A549 (cell line): Measurements from ENCODE around the gene EPB41L4B.

ENCODE experiments used
- CEBPB ChIP-seq, 2 experiments: fragments of >200 bp in 1 of 2; sonication (Bioruptor Twin) in 1 of 2; formaldehyde crosslinking in 1 of 2; IDR thresholded peaks; 2 replicates each; pipeline ENCODE4 v1.6.1; 2012 to 2016
- HDAC2 ChIP-seq: fragments of 200-600 bp; sonication (generic); IDR thresholded peaks from 2 replicates; pipeline ENCODE4 v1.6.1; 2016
- MAFK ChIP-seq: fragments of 450-650 bp; IDR thresholded peaks from 2 replicates; pipeline ENCODE4 v1.6.1; 2014; ENCODE audit not compliant: partially characterized antibody
- MYC ChIP-seq: IDR thresholded peaks from 2 replicates; pipeline ENCODE4 v1.6.1; 2012; ENCODE audit warnings: mild to moderate bottlenecking, inconsistent platforms, low read length, improper control_type of control experiment, borderline replicate concordance
- NFE2L2 ChIP-seq: fragments of 150-350 bp; conservative IDR thresholded peaks from 2 replicates; pipeline ENCODE4 v1.6.1; 2014; ENCODE audit warnings: low read length
- RAD21 ChIP-seq, 2 experiments: fragments of >200 bp in 1 of 2; sonication (Bioruptor Twin) in 1 of 2; formaldehyde crosslinking in 1 of 2; IDR thresholded peaks in 1 of 2; conservative IDR thresholded peaks in 1 of 2; 2 replicates in 1 of 2; 3 replicates in 1 of 2; pipeline ENCODE4 v1.6.1; 2012 to 2018; ENCODE audit warnings: inconsistent platforms in 1 of 2
- TF ChIP-seq, protein P1 (sequence below): IDR thresholded peaks from 2 replicates; pipeline ENCODE4 v1.6.1; 2012
- TF ChIP-seq, protein P2 (sequence below): fragments of >200 bp; sonication (Bioruptor Twin); formaldehyde crosslinking; IDR thresholded peaks from 3 replicates; pipeline ENCODE4 v1.5.1; 2016

DNA sequence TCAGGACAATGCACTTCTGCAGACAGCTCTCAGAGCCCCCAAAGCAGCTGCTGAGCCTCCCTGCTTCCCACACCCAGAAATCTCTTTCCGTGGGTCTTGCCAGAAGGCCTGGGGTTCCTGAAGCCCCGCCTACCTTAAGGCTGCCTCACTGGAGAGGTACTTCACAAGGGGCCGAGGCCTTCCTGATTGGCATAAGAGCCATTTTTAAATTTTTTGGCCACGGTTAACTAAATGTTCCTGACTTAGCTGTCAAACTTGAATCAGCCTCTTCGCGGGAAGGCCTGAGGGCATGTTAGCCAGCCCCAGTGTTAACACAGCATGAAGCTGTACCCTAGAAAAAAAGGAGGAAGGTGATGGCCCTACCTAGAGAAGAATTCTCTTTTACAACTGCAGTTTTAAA, 20.7 kb upstream of the EPB41L4B start:
- TF ChIP-seq, protein P1, sequence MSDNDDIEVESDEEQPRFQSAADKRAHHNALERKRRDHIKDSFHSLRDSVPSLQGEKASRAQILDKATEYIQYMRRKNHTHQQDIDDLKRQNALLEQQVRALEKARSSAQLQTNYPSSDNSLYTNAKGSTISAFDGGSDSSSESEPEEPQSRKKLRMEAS = no peak
- TF ChIP-seq CEBPB (IDR thresholded peaks at IDR 0.05) (no peak), MYC (no peak), MAFK (no peak), NFE2L2 (no peak), RAD21 (conservative IDR thresholded peaks at IDR 0.05 in 1 of 2, IDR thresholded peaks at IDR 0.05 in 1 of 2) (no peak), HDAC2 (no peak)
- TF ChIP-seq, protein P2, sequence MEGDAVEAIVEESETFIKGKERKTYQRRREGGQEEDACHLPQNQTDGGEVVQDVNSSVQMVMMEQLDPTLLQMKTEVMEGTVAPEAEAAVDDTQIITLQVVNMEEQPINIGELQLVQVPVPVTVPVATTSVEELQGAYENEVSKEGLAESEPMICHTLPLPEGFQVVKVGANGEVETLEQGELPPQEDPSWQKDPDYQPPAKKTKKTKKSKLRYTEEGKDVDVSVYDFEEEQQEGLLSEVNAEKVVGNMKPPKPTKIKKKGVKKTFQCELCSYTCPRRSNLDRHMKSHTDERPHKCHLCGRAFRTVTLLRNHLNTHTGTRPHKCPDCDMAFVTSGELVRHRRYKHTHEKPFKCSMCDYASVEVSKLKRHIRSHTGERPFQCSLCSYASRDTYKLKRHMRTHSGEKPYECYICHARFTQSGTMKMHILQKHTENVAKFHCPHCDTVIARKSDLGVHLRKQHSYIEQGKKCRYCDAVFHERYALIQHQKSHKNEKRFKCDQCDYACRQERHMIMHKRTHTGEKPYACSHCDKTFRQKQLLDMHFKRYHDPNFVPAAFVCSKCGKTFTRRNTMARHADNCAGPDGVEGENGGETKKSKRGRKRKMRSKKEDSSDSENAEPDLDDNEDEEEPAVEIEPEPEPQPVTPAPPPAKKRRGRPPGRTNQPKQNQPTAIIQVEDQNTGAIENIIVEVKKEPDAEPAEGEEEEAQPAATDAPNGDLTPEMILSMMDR = no peak
